ENCODE data around the gene KREMEN1.
"Not testable (repeated sequence)": the region's sequence is repeated elsewhere in the genome, so short reads cannot be mapped to it uniquely, and the experiment has no call there.

KREMEN1 gene, protein sequence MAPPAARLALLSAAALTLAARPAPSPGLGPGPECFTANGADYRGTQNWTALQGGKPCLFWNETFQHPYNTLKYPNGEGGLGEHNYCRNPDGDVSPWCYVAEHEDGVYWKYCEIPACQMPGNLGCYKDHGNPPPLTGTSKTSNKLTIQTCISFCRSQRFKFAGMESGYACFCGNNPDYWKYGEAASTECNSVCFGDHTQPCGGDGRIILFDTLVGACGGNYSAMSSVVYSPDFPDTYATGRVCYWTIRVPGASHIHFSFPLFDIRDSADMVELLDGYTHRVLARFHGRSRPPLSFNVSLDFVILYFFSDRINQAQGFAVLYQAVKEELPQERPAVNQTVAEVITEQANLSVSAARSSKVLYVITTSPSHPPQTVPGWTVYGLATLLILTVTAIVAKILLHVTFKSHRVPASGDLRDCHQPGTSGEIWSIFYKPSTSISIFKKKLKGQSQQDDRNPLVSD

DNA sequence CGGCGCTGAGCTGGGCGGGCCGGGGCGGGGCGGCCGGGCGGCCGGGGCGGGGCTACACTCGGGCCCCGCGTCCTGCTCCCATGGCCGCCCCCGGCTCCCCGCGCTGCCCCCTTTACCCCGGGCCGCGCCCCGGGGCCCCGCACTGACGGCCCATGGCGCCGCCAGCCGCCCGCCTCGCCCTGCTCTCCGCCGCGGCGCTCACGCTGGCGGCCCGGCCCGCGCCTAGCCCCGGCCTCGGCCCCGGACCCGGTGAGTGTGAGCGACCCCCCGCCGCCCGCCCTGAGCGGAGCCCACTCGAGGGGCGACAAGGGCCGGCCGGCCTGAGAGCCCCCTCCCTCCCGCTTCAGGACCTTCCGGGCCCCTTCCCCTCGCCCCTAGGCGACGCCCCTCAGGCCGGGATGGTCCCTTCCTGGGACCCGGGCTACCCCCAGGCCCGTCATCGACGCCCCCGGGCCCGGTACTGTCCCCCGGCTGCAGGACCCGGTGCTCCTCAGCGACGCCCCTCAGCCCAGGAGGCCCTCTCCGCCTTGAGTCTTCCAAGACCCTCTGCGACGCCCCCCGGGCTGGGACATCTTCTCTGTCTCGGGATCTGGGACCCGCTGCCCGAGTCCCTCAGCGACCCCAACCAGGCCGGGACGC, at the start of gene KREMEN1:
Gene KREMEN1, plus strand, starts transcription at position 57 of the 639 bp plus-strand sequence. Its CDS starts 96 bp downstream, at position 153.
- DNase-seq: no peak

DNA sequence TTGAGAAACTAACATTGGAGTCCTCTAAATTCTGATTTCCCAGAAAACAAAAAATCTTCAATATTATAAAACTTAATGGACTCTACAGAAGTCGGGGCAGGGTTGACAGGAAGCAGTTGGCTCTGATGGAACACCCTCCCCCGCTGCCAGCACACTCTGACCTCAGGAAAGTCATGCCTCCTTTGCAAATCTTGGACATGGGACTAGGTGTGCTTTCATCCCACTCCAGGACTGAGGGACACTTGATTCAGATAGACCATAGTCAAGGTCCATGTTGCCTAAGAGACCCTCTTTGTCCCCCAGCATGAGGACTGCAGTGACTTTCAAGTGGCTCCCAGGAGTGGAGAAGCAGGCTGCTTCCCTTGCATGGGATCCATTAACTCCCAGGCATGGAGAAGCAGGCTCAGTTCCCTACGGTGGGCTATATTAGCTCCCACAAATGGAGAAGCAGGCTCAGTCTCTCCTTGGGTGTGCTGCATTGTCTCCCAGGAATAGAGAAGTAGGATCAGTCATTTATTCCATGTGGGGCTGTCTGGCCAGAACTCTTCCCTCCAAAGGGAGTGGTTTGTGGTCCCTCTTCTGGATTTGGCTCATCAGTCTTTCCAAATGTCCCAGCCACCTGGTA, 49.6 kb upstream of the KREMEN1 start:
- DNase-seq: no peak

DNA sequence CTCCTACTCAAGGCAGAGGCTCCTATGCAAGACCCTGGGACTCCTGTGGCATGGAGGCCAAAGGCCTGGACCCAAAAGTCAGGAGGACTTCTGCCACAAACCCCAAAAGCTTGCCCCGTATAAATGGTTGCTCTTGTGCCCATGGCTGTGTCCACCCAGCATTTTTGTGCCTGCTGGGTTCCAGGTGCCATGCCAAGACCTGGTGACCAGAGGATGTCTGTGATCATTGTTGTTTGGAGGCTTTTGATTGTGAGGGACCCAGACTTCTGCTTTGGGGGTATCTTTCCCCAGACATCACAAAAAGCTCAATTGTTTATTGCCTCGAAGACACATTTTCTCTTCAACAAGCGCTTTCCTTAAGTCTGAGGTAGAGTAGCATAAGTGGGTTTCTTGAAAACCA, 46.3 kb upstream of the KREMEN1 start:
- no peak for DNase-seq

DNA sequence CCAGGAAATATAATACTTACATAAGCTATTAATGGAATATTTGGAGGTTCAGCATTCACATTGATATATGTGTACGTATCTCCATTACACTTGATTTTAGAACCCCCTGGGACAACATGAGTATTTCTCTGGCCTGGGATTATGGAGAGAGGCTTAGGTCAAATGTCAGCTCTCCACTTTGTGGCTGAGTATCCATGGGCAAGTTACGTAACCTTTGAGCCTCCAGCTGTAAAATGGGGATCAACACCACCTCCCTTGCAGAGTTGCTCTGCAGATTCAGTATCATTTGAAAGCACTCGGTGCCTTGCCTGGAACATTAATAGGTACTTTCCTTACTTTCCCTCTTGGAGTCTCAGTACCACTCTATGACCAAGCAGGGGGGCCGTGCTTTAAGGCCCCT, 44.4 kb upstream of the KREMEN1 start:
- DNase-seq: no peak

DNA sequence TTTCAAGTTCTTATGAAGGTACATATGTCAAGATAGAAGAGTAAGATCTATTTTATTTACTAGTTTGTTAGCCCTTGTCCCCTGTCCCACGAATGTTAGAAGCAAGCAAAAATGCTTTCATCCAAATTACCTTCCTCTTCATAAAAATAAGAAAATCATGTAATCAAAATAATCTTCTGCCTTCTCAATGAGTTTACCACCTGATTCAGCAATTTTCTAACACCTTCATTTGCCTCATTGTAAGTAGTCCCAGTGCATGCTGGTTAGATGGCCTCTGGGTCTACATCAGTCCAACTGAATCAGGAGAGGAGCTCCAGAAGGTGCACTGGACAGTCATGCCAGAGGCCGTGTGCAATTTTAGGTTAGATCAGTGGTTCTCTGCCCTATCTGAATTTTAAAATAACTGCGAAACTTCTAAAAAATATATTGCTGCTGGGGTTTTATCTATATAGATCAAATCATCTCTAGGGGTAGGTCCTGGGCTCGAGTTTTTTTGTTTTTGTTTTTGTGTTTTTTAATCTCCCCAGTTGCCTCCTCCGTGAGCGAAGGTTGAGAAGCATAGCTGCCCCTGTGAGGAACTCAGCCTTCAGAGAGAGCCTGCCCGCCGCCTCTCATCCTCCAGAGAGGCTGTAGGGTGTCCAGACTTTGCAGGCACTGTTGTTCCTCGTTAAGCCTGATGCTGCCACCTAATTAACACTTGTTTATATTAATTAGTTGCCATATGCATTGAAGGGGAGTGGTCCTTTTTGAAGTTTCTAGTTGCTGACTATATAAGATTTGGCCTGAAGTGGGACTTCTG, 43.4 kb upstream of the KREMEN1 start:
- no peak for DNase-seq

DNA sequence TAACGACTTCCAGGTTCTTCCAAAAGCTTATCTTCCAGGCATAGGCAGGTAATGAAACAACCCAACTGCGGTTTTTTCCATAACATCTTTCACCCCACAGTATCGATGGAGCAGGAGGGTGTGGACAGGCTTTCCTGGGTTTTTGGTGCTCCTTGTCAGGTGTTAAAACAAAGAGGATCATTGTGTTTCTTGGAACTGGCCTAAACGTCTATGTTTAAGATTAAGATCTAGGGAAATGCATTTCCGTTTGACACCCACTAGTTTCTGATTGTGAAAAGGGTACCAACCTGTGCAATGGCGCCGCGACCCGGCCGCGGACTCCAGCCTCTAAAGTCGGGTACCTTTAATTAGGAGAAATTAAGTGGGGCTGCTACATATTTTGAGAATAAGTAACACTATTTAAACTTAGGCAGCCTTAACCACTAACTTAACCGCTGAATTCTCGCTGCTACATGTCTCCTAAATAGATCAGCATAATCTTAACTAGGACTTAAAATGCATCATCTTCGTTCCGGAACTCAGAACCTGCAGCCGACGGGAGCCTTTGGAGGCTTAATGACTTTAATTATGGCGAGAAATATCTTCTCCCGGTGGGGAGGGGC, 42.7 kb upstream of the KREMEN1 start:
- DNase-seq: no peak

DNA sequence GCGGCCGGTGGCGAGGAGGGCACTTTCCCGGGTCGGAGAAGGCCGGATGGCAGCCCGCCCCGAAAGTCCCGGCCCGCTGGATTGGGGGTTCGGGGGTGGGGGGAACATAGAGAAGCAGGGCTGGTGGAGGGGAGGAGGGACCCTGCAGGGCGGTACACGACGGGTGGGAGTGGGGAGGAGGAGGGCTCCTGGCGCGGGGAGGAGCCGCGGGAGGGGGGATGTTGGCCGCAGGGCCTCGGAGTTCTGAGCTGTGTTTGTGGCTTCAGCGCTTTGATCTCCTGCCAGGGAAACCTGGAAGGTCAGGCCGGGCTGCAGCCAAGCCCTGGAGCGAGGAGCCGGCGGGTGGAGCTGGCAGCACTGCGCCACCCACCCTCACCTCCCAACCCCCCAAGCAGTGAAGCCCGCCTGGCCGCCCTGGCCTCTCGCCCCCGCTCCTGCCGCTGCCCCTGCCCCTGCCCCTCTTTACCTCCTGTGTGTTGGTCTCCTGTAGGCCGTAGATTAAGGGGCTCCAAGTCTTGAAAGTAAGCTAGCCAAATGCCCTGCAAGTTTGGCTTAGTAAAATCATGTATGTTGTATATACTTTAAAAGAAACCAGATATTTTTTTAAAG, 42.1 kb upstream of the KREMEN1 start:
- no peak for DNase-seq

DNA sequence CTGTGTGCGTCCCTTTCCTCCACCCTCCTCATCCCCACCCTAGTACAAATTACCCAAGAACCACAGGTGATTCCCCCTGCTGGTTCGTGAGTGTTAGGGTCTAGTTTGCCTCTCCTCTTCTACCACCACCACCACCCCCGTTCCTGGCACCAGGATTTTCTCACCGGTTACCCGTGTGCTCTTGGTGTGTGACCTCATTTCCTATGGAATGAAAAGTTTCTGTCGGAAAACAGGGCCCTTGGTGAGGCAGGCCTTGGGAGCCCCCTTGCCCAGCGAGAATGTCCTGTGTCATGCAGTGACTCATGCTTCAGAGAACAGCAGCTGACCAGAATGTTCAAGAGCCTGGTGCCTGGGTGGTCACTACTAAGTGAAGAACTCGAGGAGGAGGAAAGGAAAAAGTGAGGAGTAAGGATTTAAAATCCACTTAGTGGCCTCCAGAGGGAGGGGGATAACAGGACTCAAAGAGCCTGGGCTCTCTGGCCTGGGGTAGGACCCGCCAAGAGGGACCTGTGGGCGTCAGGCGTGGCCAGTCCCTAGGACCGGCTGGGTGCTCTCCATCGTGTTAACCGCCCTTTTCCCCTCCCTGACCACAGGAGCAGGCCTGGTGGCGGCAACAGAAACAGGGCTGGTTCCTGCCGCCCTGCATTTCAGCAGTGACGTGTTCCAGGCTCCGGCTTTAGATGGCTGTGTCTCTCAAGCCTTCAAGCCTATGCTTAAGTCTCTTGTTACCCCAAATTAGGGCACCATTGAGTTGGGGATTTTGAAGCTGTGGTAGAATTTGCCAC, 41.4 kb upstream of the KREMEN1 start:
- DNase-seq: no peak

DNA sequence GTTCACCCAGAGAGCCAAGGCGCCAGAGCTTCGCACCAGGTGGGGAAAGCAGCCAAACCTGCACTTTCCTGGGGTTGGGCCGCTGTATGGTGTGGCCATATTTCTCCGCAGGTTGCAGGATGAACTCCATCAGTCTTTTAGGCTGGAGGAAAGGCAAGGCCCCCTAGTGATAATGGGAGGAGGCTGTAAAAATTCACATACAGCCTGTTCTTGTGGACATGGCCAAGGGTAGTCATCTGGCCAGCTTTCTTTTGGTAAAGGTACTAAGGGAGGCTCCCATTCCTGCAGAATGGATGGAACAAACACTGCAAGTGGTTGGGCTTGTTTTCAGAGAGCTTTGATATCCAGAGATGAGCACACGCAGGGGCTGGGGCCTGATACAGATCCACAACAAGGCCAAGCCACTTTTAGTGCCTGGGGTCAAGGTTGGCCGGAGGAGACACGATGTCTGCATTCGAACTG, 40.8 kb upstream of the KREMEN1 start:
- no peak for DNase-seq

DNA sequence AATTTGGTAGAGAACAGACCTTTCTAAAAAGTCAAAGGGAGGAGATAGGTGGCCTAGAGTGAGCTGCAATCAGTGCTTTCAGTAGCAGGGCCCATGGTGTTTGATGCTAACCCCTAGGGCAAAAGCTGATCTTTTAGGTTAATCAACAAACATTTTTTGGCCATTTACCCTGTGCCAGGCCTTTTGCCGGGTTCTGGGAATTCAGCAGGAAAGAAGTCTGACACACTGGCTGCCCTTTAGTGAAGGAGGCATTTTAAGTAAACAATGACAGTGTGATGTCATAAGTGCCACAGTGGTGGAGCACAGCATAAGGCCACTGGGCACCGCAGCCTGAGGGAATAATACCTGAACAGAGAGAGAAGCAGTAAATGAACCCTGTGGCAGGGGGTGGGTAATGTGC, 40.3 kb upstream of the KREMEN1 start:
- DNase-seq: no peak

DNA sequence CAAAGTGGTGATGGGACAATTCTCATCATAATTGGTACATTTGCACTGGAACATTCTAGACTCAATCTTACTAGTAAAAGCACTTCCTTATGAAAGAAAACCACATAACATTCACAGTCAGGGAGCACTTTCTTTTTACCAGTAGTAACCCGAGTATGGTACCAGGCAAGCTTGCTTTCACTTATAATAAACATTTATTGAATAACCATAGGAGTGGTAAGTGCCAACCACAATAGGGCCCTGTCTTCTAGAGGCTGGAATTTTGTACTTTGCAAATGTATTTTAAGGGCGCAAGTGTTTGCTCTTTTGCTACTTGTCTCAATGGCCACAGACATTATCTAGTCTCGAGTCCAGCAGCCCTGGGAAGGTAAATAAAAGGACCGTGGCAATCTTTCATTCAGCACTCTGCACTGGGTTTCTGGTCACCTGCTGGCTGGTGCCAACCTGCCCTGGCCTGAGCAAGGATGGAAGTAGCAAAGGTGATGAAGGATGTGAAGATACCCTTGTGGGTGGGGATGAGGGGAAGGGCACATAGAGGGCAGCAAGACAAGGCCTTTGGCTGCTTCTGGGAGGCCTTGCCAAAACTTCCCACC, 35.4 kb upstream of the KREMEN1 start:
- DNase-seq: no peak

DNA sequence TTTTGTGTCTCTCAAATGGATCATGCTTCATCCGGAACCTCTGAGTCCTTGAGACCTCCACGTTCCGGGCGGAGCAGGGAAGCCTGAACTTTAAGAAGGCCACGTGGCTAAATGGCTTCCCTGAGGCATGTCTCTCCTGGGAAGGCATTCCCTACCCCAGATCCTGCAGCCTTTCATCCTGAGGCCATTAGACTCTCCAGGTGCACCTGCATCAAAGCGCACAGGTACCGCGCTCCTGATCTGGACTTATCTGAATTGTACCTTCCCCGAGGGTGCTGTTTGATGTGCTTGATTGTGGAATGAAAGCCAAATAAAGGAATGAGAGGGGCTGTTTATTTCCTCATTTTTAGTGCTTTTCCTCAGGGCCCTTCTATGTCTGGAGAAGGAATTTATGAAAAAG, 33.7 kb upstream of the KREMEN1 start:
- DNase-seq: no peak

DNA sequence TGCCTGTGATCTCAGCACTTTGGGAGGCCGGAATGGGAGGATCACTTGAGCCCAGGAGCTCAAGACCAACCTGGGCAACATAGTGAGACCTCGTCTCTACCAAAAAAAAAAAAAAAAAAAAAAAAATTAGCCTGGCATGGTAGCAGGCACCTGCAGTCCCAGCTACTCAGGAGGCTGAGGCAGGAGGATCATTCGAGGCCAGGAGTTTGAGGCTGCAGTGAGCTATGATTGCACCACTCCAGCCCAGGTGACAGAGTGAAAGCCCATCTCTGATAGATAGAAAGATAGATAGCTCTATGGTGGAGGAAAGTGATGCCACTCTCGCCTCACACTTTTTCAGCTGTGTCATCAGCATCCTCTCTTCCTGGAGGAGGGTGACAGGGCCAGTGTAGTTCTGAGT, 33.2 kb upstream of the KREMEN1 start:
- not testable (repeated sequence) for DNase-seq

DNA sequence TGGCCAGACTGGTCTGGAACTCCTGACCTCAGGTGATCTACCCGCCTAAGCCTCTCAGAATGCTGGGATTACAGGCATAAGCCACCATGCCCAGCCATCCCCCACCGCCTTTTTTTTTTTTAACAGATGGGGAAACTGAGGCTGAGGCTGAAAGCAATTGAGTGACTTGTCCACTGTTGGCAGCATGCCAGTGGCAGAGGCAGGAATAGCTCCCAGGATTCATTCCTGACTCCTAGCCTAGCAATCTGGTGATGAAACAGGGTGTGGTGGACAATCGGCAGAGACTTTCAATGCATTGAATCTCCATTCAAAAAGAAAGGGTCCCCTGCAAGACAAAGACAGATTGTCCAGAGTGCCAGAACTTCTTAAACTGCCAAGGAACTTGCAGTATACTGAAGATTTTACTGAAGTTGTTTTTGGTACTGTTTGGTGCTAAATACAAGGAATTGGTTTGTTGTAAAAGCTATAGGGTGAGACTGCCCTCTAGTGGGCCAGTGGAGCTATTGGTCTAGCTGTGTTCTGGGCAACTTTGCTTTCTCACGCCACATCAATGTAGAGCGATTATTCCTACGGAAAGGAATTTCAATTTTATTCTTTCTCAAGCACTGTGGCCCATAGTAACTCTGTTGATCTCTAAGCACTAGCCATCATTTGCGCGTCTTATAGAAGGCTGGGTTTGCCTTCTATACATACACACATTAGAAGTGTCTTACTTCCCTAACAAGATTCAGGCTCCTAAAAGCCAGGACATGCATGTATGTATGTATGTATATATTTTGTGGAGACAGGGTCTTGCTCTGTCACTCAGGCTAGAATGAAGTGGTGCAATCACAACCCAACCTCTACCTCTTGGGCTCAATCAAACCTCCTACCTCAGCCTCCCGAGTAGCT, 32.2 kb upstream of the KREMEN1 start:
- peak; percentile 53 to 65 for DNase-seq

DNA sequence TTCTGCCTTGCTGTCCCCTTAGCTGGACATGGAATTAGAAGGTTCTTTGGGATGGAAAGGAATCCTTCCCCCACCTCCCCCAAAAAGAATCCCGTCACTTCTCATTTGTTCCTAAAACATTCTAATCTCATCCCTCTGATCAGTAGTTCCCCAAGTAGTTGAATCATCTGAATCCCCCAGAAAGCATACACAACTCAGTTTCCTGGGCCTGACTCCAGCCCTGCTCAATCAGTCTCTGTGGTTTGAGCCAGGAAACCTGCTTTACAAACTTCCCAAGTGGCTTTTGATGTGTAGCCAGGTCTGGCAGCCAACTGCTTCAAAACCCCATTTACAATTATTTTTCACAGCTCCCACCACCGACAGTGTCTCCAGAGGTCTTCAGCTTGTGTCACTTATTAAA, 31.4 kb upstream of the KREMEN1 start:
- no peak for DNase-seq

DNA sequence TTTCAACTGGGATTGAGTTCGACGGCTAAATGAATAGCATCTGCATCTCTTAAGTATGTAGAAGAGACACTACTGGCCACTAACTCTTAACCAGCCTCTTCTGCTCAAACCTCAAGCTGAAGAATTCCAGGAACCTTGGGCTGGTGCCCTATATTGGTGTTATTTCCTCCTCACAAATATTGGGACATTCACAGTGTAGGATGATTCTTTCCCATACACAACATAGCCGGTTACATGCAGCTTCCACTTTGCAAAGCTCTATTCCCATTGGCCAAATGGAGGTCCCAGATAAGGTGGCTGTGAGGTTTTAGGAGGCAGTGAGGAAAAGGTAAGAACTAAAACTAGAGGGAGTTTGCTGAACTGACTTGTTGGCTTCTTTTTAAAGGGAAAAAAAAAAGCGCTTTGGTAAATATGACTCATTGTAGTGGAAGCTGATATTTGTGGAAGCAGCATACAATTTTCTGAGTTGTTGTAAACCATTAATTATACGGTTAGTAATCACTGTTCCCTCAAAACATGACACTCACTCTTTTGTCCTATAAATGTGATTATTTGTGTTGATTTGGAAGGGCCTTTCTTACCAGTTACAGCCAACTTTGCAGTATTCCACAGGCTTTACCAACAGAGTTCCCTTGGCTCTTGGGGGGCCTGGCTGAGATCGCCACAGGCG, 28.8 kb upstream of the KREMEN1 start:
- no peak for DNase-seq

DNA sequence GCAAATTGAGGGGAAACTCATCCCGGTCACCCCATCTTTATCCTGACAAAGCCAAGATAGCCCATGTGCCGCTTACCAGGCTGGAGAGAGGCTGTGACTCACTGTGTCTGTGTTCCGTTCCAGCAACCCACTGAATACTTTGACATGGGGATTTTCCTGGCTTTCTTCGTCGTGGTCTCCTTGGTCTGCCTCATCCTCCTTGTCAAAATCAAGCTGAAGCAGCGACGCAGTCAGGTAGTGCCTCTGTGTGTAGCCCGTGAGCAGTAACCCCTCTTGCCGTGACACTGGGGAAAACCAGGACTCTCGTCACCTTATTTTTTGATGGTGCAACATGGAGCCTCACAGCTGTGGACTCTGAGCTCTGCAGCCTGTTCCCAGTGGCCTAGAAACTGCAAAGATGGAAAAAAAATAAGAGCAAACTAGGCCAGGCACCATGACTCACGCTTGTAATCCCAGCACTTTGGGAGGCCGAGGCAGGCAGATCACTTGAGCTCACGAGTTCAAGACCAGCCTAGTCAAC, 28.1 kb upstream of the KREMEN1 start:
- DNase-seq: no peak

DNA sequence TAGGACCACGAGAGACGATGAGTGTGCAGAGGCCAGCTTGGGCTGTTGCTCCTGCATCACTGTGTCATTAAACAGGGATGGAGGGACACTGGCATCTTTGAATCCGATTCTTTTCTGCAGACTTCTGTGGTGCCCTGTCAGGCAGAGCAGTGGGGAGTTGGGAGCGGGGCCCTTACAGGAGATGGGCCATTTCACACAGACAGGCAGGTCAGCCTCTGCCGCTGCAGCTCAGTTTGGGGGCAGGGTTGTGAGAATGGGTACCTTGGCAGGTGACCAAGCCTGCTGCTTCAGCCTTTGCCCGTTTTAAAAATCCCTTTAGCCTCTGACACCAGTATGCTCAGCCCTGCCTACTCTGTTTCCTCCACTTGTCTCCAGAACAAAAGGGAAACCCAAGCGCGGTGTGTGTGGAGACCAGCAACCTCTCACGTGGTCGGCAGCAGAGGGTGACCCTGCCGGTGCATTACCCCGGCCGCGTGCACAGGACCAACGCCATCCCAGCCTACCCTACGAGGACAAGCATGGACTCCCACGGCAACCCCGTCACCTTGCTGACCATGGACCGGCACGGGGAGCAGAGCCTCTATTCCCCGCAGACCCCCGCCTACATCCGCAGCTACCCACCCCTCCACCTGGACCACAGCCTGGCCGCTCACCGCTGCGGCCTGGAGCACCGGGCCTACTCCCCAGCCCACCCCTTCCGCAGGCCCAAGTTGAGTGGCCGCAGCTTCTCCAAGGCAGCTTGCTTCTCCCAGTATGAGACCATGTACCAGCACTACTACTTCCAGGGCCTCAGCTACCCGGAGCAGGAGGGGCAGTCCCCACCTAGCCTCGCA, 23.8 kb upstream of the KREMEN1 start:
- no peak for DNase-seq

Measured in AML-193 (cell line).